HepG2 (cell line): Measurements from ENCODE around the gene SLX9. TPM values are rescaled to one million over a fixed set of nuclear protein-coding genes. Genes with fewer than 3 reads are reported as not detected.

ENCODE experiments used
- ATAC-seq: fragments of 200-7000 bp; cut with Tn5 transposase; 3 replicates; pipeline ENCODE4 v1.9.1; 2020; ENCODE audit warnings: mild to moderate bottlenecking, moderate library complexity
- BruUV-seq: library from RNA; stranded (reverse); fragments of 400-500 nt; replicated peaks from 2 replicates; lab custom pipeline; 2021; lab: Mats Ljungman, UMichigan
- CTCF ChIA-PET: fragments of 300-600 bp; formaldehyde crosslinking; extraction: SDS; loops from one replicate; lab custom pipeline; 2021; ENCODE audit warnings: low total read pairs, inconsistent platforms, low intra/inter-chr PET ratio; lab: Yijun Ruan, JAX
- POLR2A ChIA-PET: fragments of 350-600 bp; sonication (Branson Sonifier 250); formaldehyde crosslinking; loops from one replicate; lab custom pipeline; 2020; ENCODE audit warnings: antibody characterized with exemption, inconsistent platforms; lab: Yijun Ruan, JAX
- DNase-seq: peaks from one replicate; pipeline ENCODE4 v3.0.0-alpha.2; 2015; ENCODE audit warnings: low spot score
- FAIRE-seq: peaks from 3 replicates; lab custom pipeline; 2011; peaks lifted over from hg19 to GRCh38; lab: Jason Lieb, UNC
- H2AFZ ChIP-seq: one replicate; pipeline ENCODE4 v1.6.1; 2011; ENCODE audit warnings: low read length, inconsistent platforms
- H3K27ac ChIP-seq: fragments of 300-600 bp; 3 replicates; pipeline ENCODE4 v1.8.0; 2011; ENCODE audit warnings: mixed run types, mild to moderate bottlenecking, mixed read lengths, low read length, inconsistent platforms; ENCODE audit not compliant: insufficient read depth; ENCODE audit errors: extremely low read length
- H3K27me3 ChIP-seq, 2 experiments: fragments of 200-600 bp in 1 of 2; 2 replicates in 1 of 2; 3 replicates in 1 of 2; pipeline versions ENCODE4 v1.6.0 to v1.8.0; 2011; ENCODE audit warnings: low read length in 2 of 2, mild to moderate bottlenecking in 2 of 2, moderate library complexity in 2 of 2, inconsistent platforms in 1 of 2; ENCODE audit not compliant: insufficient read depth in 2 of 2, control insufficient read depth in 1 of 2
- H3K36me3 ChIP-seq, 2 experiments: fragments of 200-600 bp in 1 of 2; replicated peaks in 1 of 2; 2 replicates in 1 of 2; 3 replicates in 1 of 2; pipeline versions ENCODE4 v1.5.1 to v1.8.0; 2011; ENCODE audit warnings: low read length in 2 of 2, inconsistent platforms in 1 of 2; ENCODE audit not compliant: insufficient read depth in 2 of 2, control insufficient read depth in 1 of 2
- H3K4me1 ChIP-seq: 2 replicates; pipeline ENCODE4 v1.5.1; 2012; ENCODE audit warnings: low read length, inconsistent platforms; ENCODE audit not compliant: insufficient read depth
- H3K4me2 ChIP-seq: 2 replicates; pipeline ENCODE4 v1.6.0; 2011; ENCODE audit warnings: low read depth, low read length, inconsistent platforms
- H3K4me3 ChIP-seq, 3 experiments: fragments of 200-600 bp in 1 of 3; sonication (generic), shearing (Covaris generic) in 1 of 3; replicated peaks in 1 of 3; 2 replicates each; pipeline ENCODE4 v1.5.1; 2011 to 2016; ENCODE audit warnings: low read length in 3 of 3, inconsistent platforms in 2 of 3, low read depth in 2 of 3, mild to moderate bottlenecking in 2 of 3, control low read depth in 1 of 3, mixed read lengths in 1 of 3; ENCODE audit not compliant: insufficient read depth in 1 of 3
- H3K79me2 ChIP-seq: one replicate; pipeline ENCODE4 v1.6.1; 2011; ENCODE audit warnings: low read length, inconsistent platforms; ENCODE audit not compliant: insufficient read depth
- H3K9ac ChIP-seq: 2 replicates; pipeline ENCODE4 v1.6.0; 2011; ENCODE audit warnings: mild to moderate bottlenecking, low read depth, low read length, inconsistent platforms; ENCODE audit not compliant: insufficient read depth
- H3K9me3 ChIP-seq: 2 replicates; pipeline ENCODE4 v1.5.1; 2012; ENCODE audit warnings: mild to moderate bottlenecking, low read length
- H4K20me1 ChIP-seq: 2 replicates; pipeline ENCODE4 v1.6.0; 2011; ENCODE audit warnings: inconsistent platforms, mild to moderate bottlenecking, low read length, moderate library complexity; ENCODE audit not compliant: insufficient read depth
- CCDC6 ChIP-seq: sonication (generic); formaldehyde crosslinking; IDR thresholded peaks from 2 replicates; pipeline ENCODE4 v1.8.1; 2022; ENCODE audit warnings: mild to moderate bottlenecking, missing genetic modification reagents, moderate library complexity
- DBP ChIP-seq: sonication (generic); formaldehyde crosslinking; IDR thresholded peaks from 2 replicates; pipeline ENCODE4 v1.4.0; 2020; ENCODE audit warnings: missing genetic modification reagents; ENCODE audit errors: not compliant biosample characterization
- DMAP1 ChIP-seq: IDR thresholded peaks from 2 replicates; pipeline ENCODE4 v1.6.1; 2016
- HDAC1 ChIP-seq: sonication (generic); formaldehyde crosslinking; IDR thresholded peaks from 2 replicates; pipeline ENCODE4 v1.5.1; 2020; ENCODE audit warnings: mild to moderate bottlenecking, missing genetic modification reagents
- HHEX ChIP-seq: IDR thresholded peaks from 2 replicates; pipeline ENCODE4 v1.6.1; 2016; ENCODE audit warnings: control low read depth
- NPAS2 ChIP-seq: sonication (generic); formaldehyde crosslinking; IDR thresholded peaks from 2 replicates; pipeline ENCODE4 v1.8.0; 2022; ENCODE audit warnings: mild to moderate bottlenecking, missing genetic modification reagents, borderline replicate concordance
- SAFB2 ChIP-seq: sonication (generic); formaldehyde crosslinking; IDR thresholded peaks from 2 replicates; pipeline ENCODE4 v1.5.1; 2020; ENCODE audit warnings: missing genetic modification reagents, low read depth, mild to moderate bottlenecking, borderline replicate concordance
- TBP ChIP-seq: sonication (generic); formaldehyde crosslinking; IDR thresholded peaks from 2 replicates; pipeline ENCODE4 v1.5.0; 2020; ENCODE audit warnings: missing genetic modification reagents
- ZBTB25 ChIP-seq: IDR thresholded peaks from 2 replicates; pipeline ENCODE4 v1.6.1; 2018; ENCODE audit warnings: missing genetic modification reagents
- ZFP82 ChIP-seq: sonication (generic); formaldehyde crosslinking; IDR thresholded peaks from 2 replicates; pipeline ENCODE4 v1.5.1; 2020; ENCODE audit warnings: mild to moderate bottlenecking, missing genetic modification reagents, borderline replicate concordance
- ZNF230 ChIP-seq: sonication (generic); formaldehyde crosslinking; IDR thresholded peaks from 2 replicates; pipeline ENCODE4 v1.4.0; 2020; ENCODE audit warnings: mild to moderate bottlenecking, missing genetic modification reagents
- ZNF3 ChIP-seq: IDR thresholded peaks from 2 replicates; pipeline ENCODE4 v1.7.0; 2017; ENCODE audit warnings: inconsistent platforms
- ZNF354B ChIP-seq: sonication (generic); formaldehyde crosslinking; IDR thresholded peaks from 2 replicates; pipeline ENCODE4 v1.8.0; 2022; ENCODE audit warnings: mild to moderate bottlenecking, missing genetic modification reagents
- WGBS: methylation state at CpG from one replicate; pipeline ENCODE4 v1.1.6; 2017; ENCODE audit warnings: low lambda C conversion rate; 5-methylcytosine and 5-hydroxymethylcytosine counted together
- in situ Hi-C: cut with HindIII; loops from 2 replicates; pipeline ENCODE4 v1.10.0; 2017; ENCODE audit warnings: low pct_unique_long_range_greater_than_20kb; ENCODE audit not compliant: extremely low pct_ligation_motif_present
- intact Hi-C: fragments of 100-400 bp; cut with micrococcal nuclease; formaldehyde crosslinking; loops from one replicate; pipeline ENCODE4 v1.10.0; 2022; ENCODE audit not compliant: unreplicated experiment
- polyA plus RNA-seq, 8 experiments: library from polyadenylated mRNA; depleted of rRNA in 3 of 8; stranded (reverse) in 7 of 8; unstranded in 1 of 8; fragments of >200 nt; fragmentation: Illumina TruSeq in 4 of 8; extraction: Trizol in 4 of 8; gene quantifications; 2 replicates each; pipeline versions ENCODE4 v1.2.1 to v1.2.3, GENCODE V29; 2011 to 2016; ENCODE audit warnings: low read depth in 4 of 8, missing spikeins in 1 of 8, mixed read lengths in 1 of 8; ENCODE audit not compliant: insufficient read depth in 1 of 8
- total RNA-seq, 5 experiments: library from RNA; depleted of rRNA; stranded (reverse); fragments of >200 nt; fragmentation: Illumina TruSeq; extraction: Trizol; gene quantifications; 2 replicates each; pipeline ENCODE4 v1.2.3, GENCODE V29; 2016; ENCODE audit warnings: low read depth in 1 of 5
- TF ChIP-seq, protein P1 (sequence below): sonication (generic); formaldehyde crosslinking; IDR thresholded peaks from 2 replicates; pipeline ENCODE4 v1.4.0; 2020; ENCODE audit warnings: missing genetic modification reagents, borderline replicate concordance

SLX9 gene
- total and polyA plus RNA-seq, 2 of the 13 experiments (the other 11 are each of a cell fraction or from before 2014, with no cell fraction given), result 21.0 to 47.1 TPM

DNA sequence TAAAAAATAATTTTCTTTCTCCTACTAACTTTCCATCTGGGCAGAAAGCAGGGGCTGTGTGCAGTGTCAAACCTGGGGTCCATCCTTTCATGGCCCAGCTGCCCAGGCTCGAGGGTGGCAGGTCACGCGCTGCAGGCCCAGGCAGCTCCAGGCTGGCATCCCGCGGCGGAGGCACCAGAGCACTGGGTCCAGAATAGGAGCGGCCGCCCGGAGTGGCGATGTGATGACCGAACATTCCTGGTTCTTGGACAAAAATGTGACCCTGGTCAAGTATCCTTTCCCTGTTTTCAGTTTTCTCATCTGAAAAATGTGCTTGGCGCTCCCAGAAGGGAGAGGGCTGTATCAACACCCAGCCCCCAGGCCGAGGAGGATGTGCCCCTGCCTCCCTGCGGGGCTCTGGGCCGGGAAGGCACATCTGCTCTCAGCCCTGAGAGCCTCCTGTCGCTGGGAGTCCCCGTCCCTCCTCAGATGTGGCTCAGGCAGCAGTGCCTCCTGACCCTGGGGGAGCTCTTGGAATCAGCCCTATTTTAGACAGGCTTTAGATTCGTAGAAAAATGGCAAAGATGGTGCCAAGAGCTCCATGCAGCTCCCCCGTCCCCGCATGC is 29.3 kb downstream of the SLX9 start:
- Histone ChIP-seq H3K27me3 (no peaks in the 10 kb centered on the region), H3K4me3 (no peak overlapping the region), H3K4me2 (no peak overlapping the region), H3K9ac (no peak overlapping the region), H3K79me2 (peaks cover 2% of the 10 kb centered on the region), H3K4me1 (peaks cover 11% of the 10 kb centered on the region), H2AFZ (no peak overlapping the region), H3K36me3 (peaks cover 18 to 51% of the 10 kb centered on the region in 2 experiments), H3K27ac (no peak overlapping the region), H3K9me3 (no peaks in the 10 kb centered on the region), H4K20me1 (no peaks in the 10 kb centered on the region)
- intact Hi-C loops (no loop called here), in situ Hi-C loops (no loop called here)
- no peak for DNase-seq
- no peak for FAIRE-seq
- ATAC-seq, result no peak
- BruUV-seq, result no TSS peak
- 97% methylated on average over 14 of the region's 20 CpGs for WGBS
- TF ChIP-seq ZBTB25 (CRISPR knock-in tag) (no peak), HDAC1 (CRISPR knock-in tag) (no peak), CCDC6 (no peak), ZNF3 (CRISPR knock-in tag) (no peak), HHEX (CRISPR knock-in tag) (no peak)
- POLR2A ChIA-PET, result no interaction called here
- CTCF ChIA-PET, result no interaction called here

DNA sequence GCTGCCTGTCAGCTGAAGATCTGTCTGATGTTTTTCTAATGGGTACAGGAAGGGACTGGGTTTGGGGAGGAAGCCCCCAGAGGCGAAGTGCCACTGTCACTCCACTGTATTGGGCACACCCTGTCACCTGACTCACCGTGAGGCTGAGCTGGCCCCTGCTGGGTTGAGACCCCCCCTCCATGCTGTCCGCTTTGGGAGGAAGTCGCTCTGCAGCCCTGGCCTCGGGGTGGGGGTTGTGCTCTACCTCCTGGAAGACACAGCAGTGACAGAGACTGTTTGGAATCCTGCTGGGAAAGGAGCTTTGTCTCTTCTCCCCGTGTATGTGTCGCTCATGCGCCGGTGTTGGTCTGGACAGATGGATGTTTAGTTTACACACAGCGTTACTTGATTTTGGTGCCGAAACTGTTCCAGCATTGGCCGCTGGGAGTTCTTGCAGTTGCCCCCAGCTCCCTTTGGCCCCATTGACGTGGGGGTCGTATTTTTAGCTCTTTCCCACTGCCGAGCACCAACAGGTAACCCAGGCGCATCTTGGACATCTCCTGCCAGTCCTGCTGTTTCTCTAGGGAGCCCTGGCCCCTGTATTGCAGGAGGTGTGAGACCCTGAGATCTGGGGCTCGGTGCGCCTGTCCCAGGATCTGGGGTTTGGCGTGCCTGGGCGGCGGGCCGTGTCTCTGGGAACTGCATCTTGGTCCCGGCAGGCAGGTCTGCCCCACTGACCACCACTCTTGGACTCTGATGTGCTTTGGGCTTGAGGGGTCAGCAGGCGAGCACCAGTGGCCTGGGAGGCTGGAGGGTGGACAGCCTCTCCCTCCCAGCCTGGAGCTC is 30.3 kb downstream of the SLX9 start:
- DNase-seq (no peak), ATAC-seq (no peak), FAIRE-seq (no peak)
- Histone ChIP-seq H3K4me2 (no peak overlapping the region), H3K9me3 (no peaks in the 10 kb centered on the region), H3K79me2 (peaks cover 2% of the 10 kb centered on the region), H3K4me1 (peaks cover 11% of the 10 kb centered on the region), H3K36me3 (peaks cover 18 to 50% of the 10 kb centered on the region in 2 experiments), H3K27ac (no peak overlapping the region), H3K9ac (no peak overlapping the region), H3K27me3 (no peaks in the 10 kb centered on the region), H2AFZ (no peak overlapping the region), H4K20me1 (no peaks in the 10 kb centered on the region), H3K4me3 (no peak overlapping the region)
- CTCF ChIA-PET, result no interaction called here
- in situ Hi-C loops (no loop called here), intact Hi-C loops (no loop called here)
- no TSS peak for BruUV-seq
- WGBS, result 95% methylated on average over 15 of the region's 24 CpGs
- POLR2A ChIA-PET, result no interaction called here
- TF ChIP-seq DMAP1 (no peak), SAFB2 (CRISPR knock-in tag) (no peak), NPAS2 (CRISPR knock-in tag) (no peak), ZNF230 (CRISPR knock-in tag) (no peak), TBP (no peak), ZNF354B (CRISPR knock-in tag) (no peak), DBP (CRISPR knock-in tag) (no peak), ZFP82 (CRISPR knock-in tag) (no peak)
- TF ChIP-seq, protein P1, sequence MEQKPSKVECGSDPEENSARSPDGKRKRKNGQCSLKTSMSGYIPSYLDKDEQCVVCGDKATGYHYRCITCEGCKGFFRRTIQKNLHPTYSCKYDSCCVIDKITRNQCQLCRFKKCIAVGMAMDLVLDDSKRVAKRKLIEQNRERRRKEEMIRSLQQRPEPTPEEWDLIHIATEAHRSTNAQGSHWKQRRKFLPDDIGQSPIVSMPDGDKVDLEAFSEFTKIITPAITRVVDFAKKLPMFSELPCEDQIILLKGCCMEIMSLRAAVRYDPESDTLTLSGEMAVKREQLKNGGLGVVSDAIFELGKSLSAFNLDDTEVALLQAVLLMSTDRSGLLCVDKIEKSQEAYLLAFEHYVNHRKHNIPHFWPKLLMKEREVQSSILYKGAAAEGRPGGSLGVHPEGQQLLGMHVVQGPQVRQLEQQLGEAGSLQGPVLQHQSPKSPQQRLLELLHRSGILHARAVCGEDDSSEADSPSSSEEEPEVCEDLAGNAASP (CRISPR knock-in tag), result no peak
